Measurements from ENCODE around the gene GPHN. TPM values are rescaled to one million over a fixed set of nuclear protein-coding genes. Genes with fewer than 3 reads are reported as not detected.

Gene GPHN
- total and polyA plus RNA-seq, 10 of the 15 experiments (the other 5 are each of a cell fraction or from before 2014, with no cell fraction given): 22.3 to 48.8 (median 33.1) TPM

GRCh38 chr14:66965831-66966230 lies 457.9 kb downstream of the GPHN start (continued):
- no peak for TF ChIP-seq CEBPB (IDR thresholded peaks at IDR 0.05; ENCODE audit: borderline replicate concordance in 1 of 2, low read depth in 2 of 2, low read length in 2 of 2)
- TF ChIP-seq ESRRA (IDR thresholded peaks at IDR 0.05; ENCODE audit: low read length): no peak

DNA sequence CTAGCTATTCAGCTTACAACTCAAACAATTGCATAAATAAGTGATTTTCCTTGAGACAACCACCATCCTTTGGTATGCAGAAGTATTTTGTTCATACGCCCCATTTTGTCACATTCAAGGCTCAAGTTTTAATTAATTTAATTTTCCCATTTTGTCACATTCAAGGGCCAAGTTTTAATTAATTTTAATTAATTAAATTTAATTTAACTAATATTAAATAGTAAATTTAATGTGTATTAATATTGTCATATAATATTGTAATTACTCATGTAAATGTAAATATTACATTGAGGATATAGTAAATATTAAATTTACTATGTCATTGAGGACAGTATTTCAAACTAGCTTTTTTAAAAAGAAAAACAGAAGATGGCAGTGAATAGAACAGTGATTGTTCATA lies 464.5 kb downstream of the GPHN start:
- BruUV-seq (replicated peaks): no TSS peak
- Histone ChIP-seq H4K20me1 (ENCODE audit: control insufficient read depth, insufficient read depth) (no peaks in the 10 kb centered on the region), H3K4me3 (no peak overlapping the region), H3K27ac (ENCODE audit: control insufficient read depth, insufficient read depth) (no peak overlapping the region), H3K9me3 (replicated peaks; ENCODE audit: control insufficient read depth, insufficient read depth, low read length) (no peaks in the 10 kb centered on the region; the same call in 1 of the 3 replicates), H3K79me2 (ENCODE audit: control insufficient read depth, insufficient read depth, low read length) (no peaks in the 10 kb centered on the region), H2AFZ (ENCODE audit: control insufficient read depth, low read depth, low read length) (no peak overlapping the region), H3K4me2 (ENCODE audit: control insufficient read depth, insufficient read depth) (no peak overlapping the region), H3K27me3 (replicated peaks in 1 of 2; ENCODE audit: control insufficient read depth in 2 of 2, insufficient read depth in 2 of 2, low read length in 1 of 2) (no peaks in the 10 kb centered on the region), H3K36me3 (ENCODE audit: control insufficient read depth in 2 of 2, insufficient read depth in 2 of 2, low read length in 1 of 2) (peaks cover 0 to 5% of the 10 kb centered on the region in 2 experiments; a peak in 1 of 4 replicates), H3K9ac (ENCODE audit: control insufficient read depth, insufficient read depth, low read length) (no peak overlapping the region), H3K4me1 (ENCODE audit: control insufficient read depth, insufficient read depth, low read length) (no peaks in the 10 kb centered on the region)
- no peak for FAIRE-seq
- ChIA-PET RAD21 (ENCODE audit: unreplicated experiment) (no interaction called here), SMC1A (ENCODE audit: uncharacterized antibody, unreplicated experiment) (no interaction called here), POLR2A (interaction anchor here (0.6 kb wide), 1 partner anchor 46 kb away, joined by 3 read pairs; no protein-coding TSS in a partner anchor), CTCF (interaction anchor here (1.1 to 1.4 kb wide), 2 partner anchors 10 to 12 kb away, joined by 4 to 5 read pairs; no protein-coding TSS in a partner anchor)
- ATAC-seq: no peak
- TF ChIP-seq ZNF24 (IDR thresholded peaks at IDR 0.05) (no peak), STAT3 (IDR thresholded peaks at IDR 0.05; ENCODE audit: low read depth, low read length) (no peak), YY1 (IDR thresholded peaks at IDR 0.05; ENCODE audit: low read depth, low read length) (no peak), KDM1A (IDR thresholded peaks at IDR 0.05; ENCODE audit: borderline replicate concordance) (no peak), HDAC6 (IDR thresholded peaks at IDR 0.05; ENCODE audit: unreplicated experiment) (no peak), MEF2B (IDR thresholded peaks at IDR 0.05; ENCODE audit: partially characterized antibody, poor library complexity, severe bottlenecking) (no peak)
- in situ Hi-C loops (cut with MboI): no loop called here
- intact Hi-C loops (cut with micrococcal nuclease; ENCODE audit: unreplicated experiment): no loop called here
- no peak for DNase-seq (ENCODE audit: low read depth, low spot score)
- 95% methylated on average over 1 of the region's 1 CpG for WGBS (ENCODE audit: insufficient coverage, insufficient replicate concordance, low lambda C conversion rate, missing lambda C conversion rate)
